ENCODE data around the gene POTEJ.
A peak's percentile ranks its signal among the peaks of the same experiment; 100 is the strongest.
"Not testable (repeated sequence)": the region's sequence is repeated elsewhere in the genome, so short reads cannot be mapped to it uniquely, and the experiment has no call there.

The POTEJ gene

GRCh38 chr2:130611140-130611539, at the start of gene POTEJ:
TSS of gene POTEJ (plus strand) at chr2:130611440. CDS start at chr2:130611533, 93 bp downstream.
- not testable (repeated sequence) for DNase-seq (ENCODE audit: low read depth, low spot score)

DNA sequence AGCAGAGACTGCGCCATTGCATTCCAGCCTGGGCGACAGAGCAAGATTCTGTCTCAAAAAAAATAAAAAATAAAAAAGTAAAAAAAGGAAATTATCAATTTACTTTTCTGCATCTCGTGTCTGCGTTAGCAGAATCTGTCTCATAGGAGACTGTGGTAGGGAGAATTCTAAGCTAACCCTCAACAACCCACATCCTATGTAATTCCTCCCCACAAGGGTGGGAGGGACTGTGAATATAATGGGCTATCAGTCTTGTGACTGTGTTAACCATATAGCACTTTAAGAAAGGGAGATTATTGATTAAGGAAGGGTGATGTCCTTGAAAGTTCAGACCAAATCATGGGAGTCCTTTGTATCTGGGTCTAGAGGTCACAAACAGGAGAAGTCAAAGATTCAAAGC, 45.1 kb upstream of the POTEJ start:
- not testable (repeated sequence) for DNase-seq (ENCODE audit: low read depth, low spot score)

- not testable (repeated sequence) for DNase-seq (ENCODE audit: low read depth, low spot score)
These were observed 39.3 kb upstream of the POTEJ start for GRCh38 chr2:130571929-130572328.

- not testable (repeated sequence) for DNase-seq (ENCODE audit: low read depth, low spot score)
These were observed 37.0 kb upstream of the POTEJ start for GRCh38 chr2:130574230-130574629.

DNA sequence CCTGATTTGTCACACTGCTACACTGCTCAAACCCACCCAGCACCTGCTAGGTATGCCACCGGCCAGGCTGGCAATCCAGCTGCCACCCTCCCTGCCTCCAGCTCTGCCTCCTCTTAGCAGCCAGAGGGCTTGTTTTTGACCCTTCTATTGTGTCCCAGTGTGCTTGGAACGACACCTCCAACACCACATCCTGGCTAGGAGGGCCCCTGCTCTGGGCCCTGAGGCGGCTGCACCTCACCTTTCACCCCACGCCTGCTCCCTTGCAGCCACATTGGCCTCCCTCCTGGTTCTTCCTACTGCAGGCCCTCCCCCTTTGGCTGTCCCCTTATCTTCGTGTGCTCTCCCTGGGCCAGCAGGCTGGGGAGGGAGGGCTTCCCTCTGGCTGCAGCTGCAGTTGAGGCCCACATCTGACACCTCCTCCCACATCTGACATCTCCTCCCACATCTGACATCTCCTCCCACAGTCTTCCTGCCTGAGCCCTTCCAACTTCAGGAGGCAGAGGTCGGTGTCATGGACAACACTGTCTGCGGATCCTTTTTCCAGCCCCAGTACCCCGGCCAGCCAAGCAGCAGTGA, 34.9 kb upstream of the POTEJ start:
- DNase-seq (ENCODE audit: low read depth, low spot score): not testable (repeated sequence)

DNA sequence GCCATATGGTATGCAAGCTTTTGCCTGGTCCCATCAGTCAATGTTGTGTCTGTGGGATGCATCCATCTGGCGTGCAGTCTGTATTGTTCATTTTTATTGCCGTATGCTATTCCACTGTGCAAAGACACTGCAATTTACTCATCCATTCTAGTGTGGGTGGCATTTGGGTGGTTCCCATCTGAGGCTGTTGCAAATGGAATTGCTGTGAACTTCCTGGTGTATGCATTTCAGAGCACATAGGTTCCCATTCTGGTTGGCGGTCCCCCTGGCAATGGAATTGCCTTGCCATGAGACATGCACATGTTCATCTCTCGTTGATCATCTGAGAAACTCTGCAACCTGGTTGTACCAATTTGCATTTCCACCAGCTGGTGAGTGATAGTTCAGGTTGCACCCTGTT, 33.7 kb upstream of the POTEJ start:
- DNase-seq (ENCODE audit: low read depth, low spot score): not testable (repeated sequence)

GRCh38 chr2:130579121-130579520, 32.1 kb upstream of the POTEJ start:
- DNase-seq (ENCODE audit: low read depth, low spot score): not testable (repeated sequence)

- DNase-seq (ENCODE audit: low read depth, low spot score): not testable (repeated sequence)
These were observed 29.7 kb upstream of the POTEJ start for GRCh38 chr2:130581491-130581890.

GRCh38 chr2:130582970-130583369, 28.3 kb upstream of the POTEJ start:
- DNase-seq (ENCODE audit: low read depth, low spot score): not testable (repeated sequence)

GRCh38 chr2:130583582-130583981, 27.7 kb upstream of the POTEJ start:
- not testable (repeated sequence) for DNase-seq (ENCODE audit: low read depth, low spot score)

DNA sequence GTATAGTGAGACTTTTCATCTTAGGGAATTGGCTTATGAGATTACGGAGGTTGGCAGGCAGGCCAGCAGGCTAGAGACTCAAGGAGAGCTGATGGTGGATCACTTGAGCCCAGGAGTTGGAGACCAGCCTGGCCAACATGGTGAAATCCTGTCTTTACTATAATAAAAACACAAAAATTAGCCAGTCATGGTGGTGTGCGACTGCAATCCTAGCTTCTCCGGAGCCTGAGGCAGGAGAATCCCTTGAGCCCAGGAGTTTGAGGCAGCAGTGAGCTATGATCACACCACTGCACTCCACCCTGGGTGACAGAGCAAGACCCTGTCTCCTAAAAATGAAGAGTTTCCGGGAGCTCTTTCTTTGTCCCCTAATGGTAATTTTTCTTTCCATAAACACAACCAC, 26.5 kb upstream of the POTEJ start:
- DNase-seq (ENCODE audit: low read depth, low spot score): not testable (repeated sequence)

GRCh38 chr2:130588688-130589458, 22.4 kb upstream of the POTEJ start:
- DNase-seq (ENCODE audit: low read depth, low spot score): not testable (repeated sequence)

- DNase-seq (ENCODE audit: low read depth, low spot score): not testable (repeated sequence)
These were observed 20.9 kb upstream of the POTEJ start for GRCh38 chr2:130590170-130590841.

- not testable (repeated sequence) for DNase-seq (ENCODE audit: low read depth, low spot score)
These were observed 20.3 kb upstream of the POTEJ start for GRCh38 chr2:130590842-130591359.

- peak; percentile 0 for DNase-seq (ENCODE audit: low read depth, low spot score)
These were observed 18.3 kb upstream of the POTEJ start for GRCh38 chr2:130592791-130593414.

- DNase-seq (ENCODE audit: low read depth, low spot score): peak; percentile 0
These were observed 17.2 kb upstream of the POTEJ start for GRCh38 chr2:130594011-130594410.

DNA sequence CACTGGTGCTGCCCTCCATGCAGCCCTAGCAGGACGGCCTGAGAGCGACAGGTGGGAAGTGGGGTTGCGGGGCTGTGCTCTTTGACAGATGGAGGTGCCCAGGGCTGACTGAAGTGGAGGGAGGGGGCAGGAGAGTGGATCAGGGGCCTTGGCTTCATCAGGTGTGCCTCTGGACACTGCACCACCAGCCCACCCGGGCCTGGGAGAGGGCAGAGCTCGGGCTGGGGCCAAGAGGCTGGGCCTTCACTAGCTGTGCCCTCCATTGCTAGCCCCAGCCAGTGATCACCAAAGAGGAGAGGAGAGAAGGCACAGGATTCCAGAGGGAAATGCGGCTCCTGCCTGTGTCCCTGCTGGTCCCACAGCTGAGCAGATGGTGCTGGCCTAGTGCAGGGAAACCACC, 14.5 kb upstream of the POTEJ start:
- DNase-seq (ENCODE audit: low read depth, low spot score): not testable (repeated sequence)

- DNase-seq (ENCODE audit: low read depth, low spot score): not testable (repeated sequence)
These were observed 13.2 kb upstream of the POTEJ start for GRCh38 chr2:130597994-130598393.

DNA sequence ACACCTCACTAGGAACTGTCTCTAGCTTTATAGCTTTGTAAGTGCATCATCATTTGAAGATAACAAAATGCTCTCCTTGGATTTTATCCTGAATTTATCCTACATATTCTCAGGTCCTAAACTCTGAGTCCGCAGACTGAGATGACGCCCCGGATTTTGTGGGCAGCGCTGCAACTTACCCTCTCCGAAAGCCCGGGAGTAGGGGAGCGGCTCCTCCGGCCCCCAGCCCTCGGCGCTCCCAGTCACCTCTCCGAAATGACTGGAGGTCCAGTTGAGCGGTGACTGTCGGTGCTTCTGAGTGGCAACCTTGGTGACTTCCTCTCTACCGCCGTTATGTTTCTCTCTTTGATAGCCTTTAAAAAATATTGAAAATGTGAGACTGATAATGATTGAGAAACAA, 12.8 kb upstream of the POTEJ start:
- DNase-seq (ENCODE audit: low read depth, low spot score): not testable (repeated sequence)

DNA sequence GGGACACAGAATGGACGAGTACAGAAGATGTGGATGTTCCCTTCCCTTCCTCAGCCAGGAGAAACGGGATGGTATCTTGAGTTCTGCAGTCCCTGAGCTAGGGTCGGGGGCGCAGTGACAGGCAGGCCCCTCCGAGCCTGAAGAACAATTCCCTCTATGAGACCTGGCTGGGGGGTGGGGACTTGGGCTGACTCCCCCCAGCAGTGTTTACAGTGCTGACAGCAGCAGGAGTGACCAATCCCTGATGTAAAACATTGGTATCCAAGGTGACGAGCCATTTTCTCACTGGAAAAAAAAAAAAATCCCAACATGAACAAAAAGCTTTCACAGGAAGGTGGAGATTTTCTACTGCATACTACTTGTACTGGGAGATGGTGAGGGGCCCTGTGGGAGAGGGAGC, 11.8 kb upstream of the POTEJ start, which contains the start of gene CFC1:
CFC1 (minus strand) TSS at position 183 of the 400 bp plus-strand sequence. CDS start 288 bp downstream, outside the sequence.
- DNase-seq (ENCODE audit: low read depth, low spot score): not testable (repeated sequence)

- DNase-seq (ENCODE audit: low read depth, low spot score): not testable (repeated sequence)
These were observed 11.3 kb upstream of the POTEJ start for GRCh38 chr2:130599926-130600325.
